GM12892 (cell line): ENCODE measurements around the gene OSBPL10.

Source experiments
- POLR2A ChIP-seq: IDR thresholded peaks from 2 replicates; pipeline ENCODE4 v1.6.1; 2011; ENCODE audit warnings: low read depth, low read length, control low read depth
- POLR2AphosphoS5 ChIP-seq: IDR thresholded peaks from 2 replicates; pipeline ENCODE4 v1.6.1; 2011; ENCODE audit warnings: low read depth, low read length, control low read depth

DNA sequence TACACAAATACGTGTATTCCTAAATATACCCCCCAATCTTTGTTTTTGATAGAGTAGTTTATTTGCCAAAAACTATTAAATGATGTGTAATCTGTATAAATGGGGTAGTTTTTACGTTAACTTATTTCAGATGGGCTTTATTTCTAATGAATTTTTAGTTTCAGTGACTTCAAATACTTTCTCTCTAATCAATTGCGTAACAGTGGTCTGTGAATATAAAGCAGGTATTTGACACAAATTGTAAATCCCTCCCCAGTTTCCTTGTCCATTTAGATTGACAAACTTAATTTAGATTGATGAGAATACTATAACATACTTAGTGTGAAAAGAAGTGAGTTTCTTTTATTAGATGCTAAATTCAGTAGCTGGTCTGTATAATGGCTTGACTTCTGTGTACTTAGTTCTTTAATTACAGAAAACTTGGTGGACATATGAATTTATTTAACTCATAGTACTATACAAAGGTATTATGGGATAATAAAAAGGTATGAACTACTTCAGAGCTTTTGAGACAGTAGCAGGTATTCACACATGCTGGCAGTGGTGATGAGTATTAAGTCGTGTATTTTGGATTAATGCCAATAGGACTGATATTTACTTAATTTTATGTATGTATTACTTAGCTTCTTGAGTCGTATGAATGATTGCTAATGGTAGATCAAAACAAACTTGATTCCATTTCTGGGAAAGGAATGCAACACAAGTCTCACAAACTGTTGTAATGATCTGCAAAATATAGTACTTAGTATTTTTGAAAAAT lies 366.7 kb downstream of the OSBPL10 start:
- TF ChIP-seq POLR2AphosphoS5 (no peak), POLR2A (no peak)
